H1 (cell line): ENCODE results near the gene PTGDS. TPM values are rescaled to one million over a fixed set of nuclear protein-coding genes. Genes with fewer than 3 reads are reported as not detected.

Source experiments
- CTCF ChIA-PET: fragments of 300-600 bp; sonication (Branson Sonifier 250); formaldehyde crosslinking; loops from one replicate; lab custom pipeline; 2021; ENCODE audit not compliant: partially characterized antibody; lab: Charles Lee
- POLR2A ChIA-PET: fragments of 300-600 bp; sonication (Branson Sonifier 250); formaldehyde crosslinking; loops from one replicate; lab custom pipeline; 2021; ENCODE audit warnings: inconsistent platforms; ENCODE audit not compliant: partially characterized antibody; lab: Charles Lee
- DNase-seq, 2 experiments: peaks; one replicate each; pipeline versions ENCODE4 v3.0.0 to v3.0.0-alpha.2; 2010 to 2022; ENCODE audit warnings: low spot score in 2 of 2, low read depth in 1 of 2, mixed read lengths in 1 of 2
- FAIRE-seq: peaks from 2 replicates; lab custom pipeline; 2011; peaks lifted over from hg19 to GRCh38; lab: Jason Lieb, UNC
- H2AFZ ChIP-seq: 2 replicates; pipeline ENCODE4 v1.8.1; 2012; ENCODE audit warnings: low read length, inconsistent platforms
- H2AK5ac ChIP-seq: 2 replicates; pipeline ENCODE4 v1.6.1; 2013; ENCODE audit warnings: low read depth, low read length
- H2BK120ac ChIP-seq: replicated peaks from 2 replicates; pipeline ENCODE3; 2013; ENCODE audit warnings: low read depth, low read length, inconsistent platforms
- H2BK12ac ChIP-seq: 2 replicates; pipeline ENCODE4 v1.6.1; 2013; ENCODE audit warnings: low read depth, low read length
- H2BK15ac ChIP-seq: 2 replicates; pipeline ENCODE4 v1.6.1; 2013; ENCODE audit warnings: low read length
- H2BK20ac ChIP-seq: 2 replicates; pipeline ENCODE4 v1.6.1; 2013; ENCODE audit warnings: low read length
- H2BK5ac ChIP-seq: 2 replicates; pipeline ENCODE4 v1.6.1; 2013; ENCODE audit warnings: low read depth, low read length
- H3K14ac ChIP-seq: 2 replicates; pipeline ENCODE4 v1.6.1; 2013; ENCODE audit warnings: inconsistent platforms; ENCODE audit not compliant: insufficient read length
- H3K18ac ChIP-seq: 2 replicates; pipeline ENCODE4 v1.6.1; 2013; ENCODE audit warnings: low read length; ENCODE audit errors: extremely low read depth
- H3K23ac ChIP-seq: 2 replicates; pipeline ENCODE4 v1.6.1; 2013; ENCODE audit warnings: inconsistent platforms; ENCODE audit not compliant: insufficient read length
- H3K23me2 ChIP-seq: 2 replicates; pipeline ENCODE4 v1.6.1; 2013; ENCODE audit warnings: low read depth, low read length
- H3K27ac ChIP-seq: 2 replicates; pipeline ENCODE4 v1.6.1; 2011; ENCODE audit warnings: low read depth, low read length, inconsistent platforms
- H3K27me3 ChIP-seq, 4 experiments: replicated peaks in 1 of 4; 1 replicate in 1 of 4; 2 replicates in 3 of 4; pipeline versions ENCODE4 v1.6.1 to v1.8.1; 2011 to 2013; ENCODE audit warnings: low read length in 3 of 4, mild to moderate bottlenecking in 3 of 4, inconsistent platforms in 2 of 4, mixed read lengths in 2 of 4, moderate library complexity in 1 of 4; ENCODE audit not compliant: control insufficient read depth in 3 of 4, insufficient read depth in 3 of 4; ENCODE audit errors: extremely low read depth in 1 of 4
- H3K36me3 ChIP-seq, 4 experiments: 2 replicates each; pipeline versions ENCODE4 v1.6.1 to v1.8.1; 2011 to 2013; ENCODE audit warnings: mild to moderate bottlenecking in 4 of 4, low read length in 3 of 4, moderate library complexity in 2 of 4, control low read depth in 1 of 4, inconsistent platforms in 1 of 4; ENCODE audit not compliant: insufficient read depth in 4 of 4, control insufficient read depth in 2 of 4
- H3K4ac ChIP-seq: replicated peaks from 2 replicates; pipeline ENCODE3; 2013; ENCODE audit warnings: low read length, low read depth, mixed read lengths, inconsistent platforms; ENCODE audit not compliant: insufficient read length
- H3K4me1 ChIP-seq, 4 experiments: replicated peaks in 1 of 4; 1 replicate in 1 of 4; 2 replicates in 3 of 4; pipeline versions ENCODE4 v1.6.1 to v1.8.1; 2011 to 2013; ENCODE audit warnings: low read length in 3 of 4, inconsistent platforms in 2 of 4, mixed read lengths in 1 of 4; ENCODE audit not compliant: insufficient read depth in 4 of 4, control insufficient read depth in 3 of 4
- H3K4me2 ChIP-seq, 2 experiments: 2 replicates each; pipeline versions ENCODE4 v1.6.1 to v1.8.1; 2011 to 2013; ENCODE audit warnings: low read depth in 2 of 2, low read length in 2 of 2, control low read depth in 1 of 2, inconsistent platforms in 1 of 2, mild to moderate bottlenecking in 1 of 2; ENCODE audit not compliant: insufficient read depth in 1 of 2
- H3K4me3 ChIP-seq, 4 experiments: fragments of 200-600, 300-600 bp in 1 of 4; sonication (generic), shearing (Covaris generic), sonication (Bioruptor Twin) in 1 of 4; 2 replicates each; pipeline versions ENCODE4 v1.5.1 to v1.8.1; 2011 to 2016; ENCODE audit warnings: low read length in 4 of 4, low read depth in 3 of 4, control low read depth in 2 of 4, inconsistent platforms in 2 of 4, mild to moderate bottlenecking in 2 of 4, mixed read lengths in 1 of 4, moderate library complexity in 1 of 4; ENCODE audit not compliant: insufficient read depth in 2 of 4; ENCODE audit errors: extremely low read depth in 1 of 4
- H3K56ac ChIP-seq: replicated peaks from 2 replicates; pipeline ENCODE3; 2013; ENCODE audit warnings: low read depth, mild to moderate bottlenecking, mixed read lengths, low read length, inconsistent platforms; ENCODE audit not compliant: insufficient read length
- H3K79me1 ChIP-seq: 2 replicates; pipeline ENCODE4 v1.6.1; 2013; ENCODE audit warnings: low read depth, low read length, control low read depth
- H3K79me2 ChIP-seq, 2 experiments: 2 replicates each; pipeline versions ENCODE4 v1.6.1 to v1.8.1; 2012 to 2013; ENCODE audit warnings: low read length in 2 of 2, mild to moderate bottlenecking in 2 of 2, inconsistent platforms in 1 of 2; ENCODE audit not compliant: insufficient read depth in 2 of 2, control insufficient read depth in 1 of 2
- H3K9ac ChIP-seq, 4 experiments: replicated peaks in 1 of 4; 1 replicate in 1 of 4; 2 replicates in 3 of 4; pipeline versions ENCODE4 v1.6.1 to v1.8.1; 2011 to 2013; ENCODE audit warnings: low read depth in 3 of 4, low read length in 3 of 4, control low read depth in 2 of 4, mild to moderate bottlenecking in 2 of 4, moderate library complexity in 2 of 4, inconsistent platforms in 1 of 4; ENCODE audit errors: extremely low read depth in 1 of 4
- H3K9me3 ChIP-seq, 2 experiments: 2 replicates each; pipeline versions ENCODE4 v1.6.1 to v1.8.1; 2012 to 2013; ENCODE audit warnings: mild to moderate bottlenecking in 2 of 2, moderate library complexity in 2 of 2, control low read depth in 1 of 2, inconsistent platforms in 1 of 2, low read depth in 1 of 2, low read length in 1 of 2, mixed read lengths in 1 of 2; ENCODE audit not compliant: insufficient read depth in 2 of 2
- H4K20me1 ChIP-seq, 2 experiments: replicated peaks in 1 of 2; 2 replicates each; pipeline versions ENCODE3 to v1.8.1; 2011 to 2013; ENCODE audit warnings: inconsistent platforms in 2 of 2, low read length in 2 of 2, mild to moderate bottlenecking in 1 of 2; ENCODE audit not compliant: insufficient read depth in 2 of 2, control insufficient read depth in 1 of 2
- H4K5ac ChIP-seq: 2 replicates; pipeline ENCODE4 v1.6.1; 2013; ENCODE audit warnings: low read length, low read depth, mixed read lengths, inconsistent platforms; ENCODE audit not compliant: insufficient read length
- H4K8ac ChIP-seq: 2 replicates; pipeline ENCODE4 v1.8.0; 2013; ENCODE audit warnings: mild to moderate bottlenecking, moderate library complexity, low read length, inconsistent platforms; ENCODE audit not compliant: insufficient read depth; ENCODE audit errors: extremely low read depth
- H4K91ac ChIP-seq: replicated peaks from 2 replicates; pipeline ENCODE3; 2013; ENCODE audit warnings: low read length, mixed read lengths, inconsistent platforms; ENCODE audit not compliant: insufficient read length
- WGBS, 2 experiments: shearing (Covaris generic) in 1 of 2; methylation state at CpG; one replicate each; pipeline versions ENCODE4 v1.1.6 to v1.1.7; 2013 to 2015; ENCODE audit warnings: low lambda C conversion rate in 2 of 2, mixed read lengths in 2 of 2, inconsistent platforms in 1 of 2, low coverage in 1 of 2, missing lambda C conversion rate in 1 of 2; ENCODE audit not compliant: insufficient replicate concordance in 2 of 2, insufficient coverage in 1 of 2, insufficient read length in 1 of 2; ENCODE audit errors: extremely low coverage in 1 of 2, missing lambda C conversion rate in 1 of 2; 5-methylcytosine and 5-hydroxymethylcytosine counted together
- polyA plus RNA-seq, 7 experiments: library from polyadenylated mRNA; depleted of rRNA in 3 of 7; stranded (reverse) in 5 of 7; unstranded in 2 of 7; fragments of >200 nt in 5 of 7; fragments of 200-250 nt in 2 of 7; gene quantifications; 1 replicate in 5 of 7; 2 replicates in 1 of 7; 4 replicates in 1 of 7; pipeline versions ENCODE4 v1.2.1 to v1.2.3, GENCODE V29; 2011 to 2013; ENCODE audit warnings: missing spikeins in 2 of 7, mixed read lengths in 2 of 7
- total RNA-seq: library from RNA; stranded (reverse); fragmentation: NEBNext Ultra II Directional; extraction: Animal tissue kit (Norgen Biotek cat#: 25700); gene quantifications from 2 replicates; pipeline ENCODE4 v1.2.1, GENCODE V29; 2021
- TF ChIP-seq, protein P1 (sequence below), 3 experiments: IDR thresholded peaks; 1 replicate in 2 of 3; 2 replicates in 1 of 3; pipeline versions ENCODE4 v1.5.1 to v1.6.1; 2011; ENCODE audit warnings: low read length in 3 of 3, mild to moderate bottlenecking in 3 of 3, inconsistent platforms in 2 of 3, low read depth in 1 of 3, moderate library complexity in 1 of 3; ENCODE audit not compliant: insufficient read depth in 1 of 3; ENCODE audit errors: control extremely low read depth in 1 of 3

The PTGDS gene
- total and polyA plus RNA-seq, 2 of the 8 experiments (the other 6 are each of a cell fraction or from before 2014, with no cell fraction given), result 1.7 to 2.3 TPM

DNA sequence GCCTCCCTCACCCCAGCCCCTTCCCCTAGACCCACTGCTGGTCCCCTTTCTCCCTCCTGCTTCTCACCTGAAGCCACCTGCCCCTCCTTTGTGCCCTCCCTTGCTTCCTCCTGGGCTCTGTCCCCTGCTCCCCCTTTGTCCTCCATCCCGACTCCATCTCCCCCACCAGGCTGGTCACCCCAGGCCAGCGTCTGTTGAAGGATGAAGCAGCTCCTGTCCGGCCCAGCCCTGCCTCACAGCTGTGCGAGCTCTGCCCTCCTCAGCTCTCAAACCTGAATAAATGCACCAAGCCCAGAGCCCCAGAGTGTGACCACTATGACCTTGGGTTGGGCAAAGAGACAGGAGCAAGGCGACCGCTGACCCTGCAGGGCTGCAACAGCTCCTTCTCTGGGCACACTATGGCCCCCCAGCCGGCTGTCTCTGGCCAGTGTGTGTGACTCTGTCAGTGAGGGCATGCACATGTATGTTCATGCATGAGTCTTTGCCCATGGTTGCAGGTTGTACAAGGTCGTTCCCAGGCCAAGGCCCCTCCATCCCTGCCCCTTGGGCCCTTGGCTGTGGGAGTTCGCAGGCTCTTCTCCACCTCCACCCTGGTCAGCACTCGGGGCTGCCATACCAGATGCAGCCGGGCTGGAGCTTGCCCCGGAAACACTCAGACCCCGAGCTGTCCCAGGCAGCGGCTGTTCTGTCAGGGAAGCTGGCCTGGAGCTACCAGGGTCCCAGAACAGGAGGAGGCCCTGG is 21.9 kb upstream of the PTGDS start:
- Histone ChIP-seq H3K9ac (no peak overlapping the region), H3K4me3 (no peak overlapping the region), H2BK15ac (no peak overlapping the region), H2BK5ac (no peak overlapping the region), H4K20me1 (peaks cover 0 to 6% of the 10 kb centered on the region in 2 experiments), H2BK120ac (no peak overlapping the region), H3K27me3 (no peaks in the 10 kb centered on the region), H3K79me2 (no peaks in the 10 kb centered on the region), H3K56ac (no peak overlapping the region), H4K8ac (no peak overlapping the region), H3K18ac (no peak overlapping the region), H3K4me2 (no peak overlapping the region), H4K91ac (no peak overlapping the region), H2BK20ac (no peak overlapping the region), H3K4me1 (peaks cover 0 to 6% (median 5%) of the 10 kb centered on the region in 4 experiments; a peak in 5 of 7 replicates), H3K27ac (no peak overlapping the region), H4K5ac (no peak overlapping the region), H2AFZ (no peak overlapping the region), H3K23me2 (peaks cover 12% of the 10 kb centered on the region; the same call in 1 of the 2 replicates), H3K14ac (no peak overlapping the region), H3K9me3 (no peaks in the 10 kb centered on the region), H3K79me1 (no peaks in the 10 kb centered on the region), H2BK12ac (no peak overlapping the region), H3K23ac (no peak overlapping the region), H3K4ac (no peak overlapping the region), H3K36me3 (no peaks in the 10 kb centered on the region), H2AK5ac (no peak overlapping the region)
- CTCF ChIA-PET, result interaction anchor here (0.9 to 5.2 kb wide), 5 partner anchors 9 to 112 kb away, joined by 3 to 21 read pairs (median 4); partner anchors contain the start of genes C8G and FBXW5
- no peak for FAIRE-seq
- WGBS, 2 experiments, result 80% methylated on average over 14 of the region's 14 CpGs; no CpG with 5 or more reads in 1 of the 2 experiments
- POLR2A ChIA-PET, result interaction anchor here (0.6 kb wide), 1 partner anchor 79 kb away, joined by 3 read pairs; no protein-coding TSS in a partner anchor
- DNase-seq, result no peak
- TF ChIP-seq, protein P1, sequence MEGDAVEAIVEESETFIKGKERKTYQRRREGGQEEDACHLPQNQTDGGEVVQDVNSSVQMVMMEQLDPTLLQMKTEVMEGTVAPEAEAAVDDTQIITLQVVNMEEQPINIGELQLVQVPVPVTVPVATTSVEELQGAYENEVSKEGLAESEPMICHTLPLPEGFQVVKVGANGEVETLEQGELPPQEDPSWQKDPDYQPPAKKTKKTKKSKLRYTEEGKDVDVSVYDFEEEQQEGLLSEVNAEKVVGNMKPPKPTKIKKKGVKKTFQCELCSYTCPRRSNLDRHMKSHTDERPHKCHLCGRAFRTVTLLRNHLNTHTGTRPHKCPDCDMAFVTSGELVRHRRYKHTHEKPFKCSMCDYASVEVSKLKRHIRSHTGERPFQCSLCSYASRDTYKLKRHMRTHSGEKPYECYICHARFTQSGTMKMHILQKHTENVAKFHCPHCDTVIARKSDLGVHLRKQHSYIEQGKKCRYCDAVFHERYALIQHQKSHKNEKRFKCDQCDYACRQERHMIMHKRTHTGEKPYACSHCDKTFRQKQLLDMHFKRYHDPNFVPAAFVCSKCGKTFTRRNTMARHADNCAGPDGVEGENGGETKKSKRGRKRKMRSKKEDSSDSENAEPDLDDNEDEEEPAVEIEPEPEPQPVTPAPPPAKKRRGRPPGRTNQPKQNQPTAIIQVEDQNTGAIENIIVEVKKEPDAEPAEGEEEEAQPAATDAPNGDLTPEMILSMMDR (IDR thresholded peaks at IDR 0.05; ENCODE audit: control extremely low read depth in 1 of 3, insufficient read depth in 1 of 3, low read depth in 1 of 3, low read length in 3 of 3), result no peak
